Medulla oblongata (tissue), 1 donor: ENCODE results near the gene ELP5.
A peak's percentile ranks its signal among the peaks of the same experiment; 100 is the strongest.

Source experiments
- DNase-seq: peaks from one replicate; pipeline ENCODE4 v3.0.0-alpha.2; 2015; ENCODE audit errors: extremely low spot score

Gene ELP5

GRCh38 chr17:7252176-7253043 is at the start of gene ELP5:
Gene ELP5, plus strand, starts transcription at chr17:7252215. Its CDS starts 336 bp downstream, at chr17:7252551.
- DNase-seq = peak; percentile 95

- DNase-seq = no peak
These were observed 48.6 kb upstream of the ELP5 start for GRCh38 chr17:7203391-7203790.

- DNase-seq = no peak
These were observed 47.7 kb upstream of the ELP5 start for GRCh38 chr17:7204336-7204735.

GRCh38 chr17:7204828-7205461 is 47.1 kb upstream of the ELP5 start:
- peak; percentile 88 for DNase-seq

- no peak for DNase-seq
These were observed 46.5 kb upstream of the ELP5 start for GRCh38 chr17:7205561-7205960.

- DNase-seq = no peak
These were observed 44.7 kb upstream of the ELP5 start for GRCh38 chr17:7207120-7208001.

GRCh38 chr17:7208027-7208571 is 43.9 kb upstream of the ELP5 start:
- DNase-seq = no peak

GRCh38 chr17:7208754-7209460 is 43.1 kb upstream of the ELP5 start:
- DNase-seq = no peak

- no peak for DNase-seq
These were observed 40.3 kb upstream of the ELP5 start for GRCh38 chr17:7211491-7212273.

GRCh38 chr17:7213895-7214299 is 38.1 kb upstream of the ELP5 start:
- DNase-seq = peak; percentile 63

- peak; percentile 98 for DNase-seq
These were observed 37.5 kb upstream of the ELP5 start for GRCh38 chr17:7214300-7215135.

- DNase-seq = no peak
These were observed 36.8 kb upstream of the ELP5 start for GRCh38 chr17:7215136-7215638.

GRCh38 chr17:7215652-7216180 is 36.3 kb upstream of the ELP5 start:
- no peak for DNase-seq

GRCh38 chr17:7216242-7217112 is 35.5 kb upstream of the ELP5 start:
- DNase-seq = no peak

- DNase-seq = no peak
These were observed 34.7 kb upstream of the ELP5 start for GRCh38 chr17:7217113-7217987.

GRCh38 chr17:7218166-7218565 is 33.8 kb upstream of the ELP5 start:
- no peak for DNase-seq

- DNase-seq = no peak
These were observed 33.3 kb upstream of the ELP5 start for GRCh38 chr17:7218758-7219157.
